Measurements from ENCODE around the gene SYCP2L.

DNA sequence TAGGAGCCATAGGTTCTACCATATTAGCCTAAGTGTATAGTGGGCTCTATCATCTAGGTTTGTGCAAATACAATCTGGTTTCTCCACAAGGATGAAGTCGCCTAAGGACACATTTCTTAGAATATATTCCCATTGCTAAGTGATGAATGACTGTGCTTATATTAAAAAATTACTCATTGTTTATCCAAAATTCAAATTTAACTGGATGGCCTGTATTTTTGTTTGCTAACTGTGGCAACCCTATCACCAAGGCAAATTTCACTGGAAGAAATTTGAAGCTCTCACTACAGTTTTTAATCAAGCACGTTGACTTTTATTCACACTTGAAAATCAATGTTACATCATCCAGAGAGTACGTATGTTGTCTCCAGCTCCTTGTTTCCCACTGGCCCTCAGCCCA lies 18.9 kb upstream of the SYCP2L start:
- TF ChIP-seq ZBTB10 (tag by site-specific recombination; IDR thresholded peaks at IDR 0.05) (no peak), IKZF3 (tag by site-specific recombination; IDR thresholded peaks at IDR 0.05) (no peak), ZNF488 (tag by site-specific recombination; IDR thresholded peaks at IDR 0.05) (no peak)
- TF ChIP-seq, protein P1, sequence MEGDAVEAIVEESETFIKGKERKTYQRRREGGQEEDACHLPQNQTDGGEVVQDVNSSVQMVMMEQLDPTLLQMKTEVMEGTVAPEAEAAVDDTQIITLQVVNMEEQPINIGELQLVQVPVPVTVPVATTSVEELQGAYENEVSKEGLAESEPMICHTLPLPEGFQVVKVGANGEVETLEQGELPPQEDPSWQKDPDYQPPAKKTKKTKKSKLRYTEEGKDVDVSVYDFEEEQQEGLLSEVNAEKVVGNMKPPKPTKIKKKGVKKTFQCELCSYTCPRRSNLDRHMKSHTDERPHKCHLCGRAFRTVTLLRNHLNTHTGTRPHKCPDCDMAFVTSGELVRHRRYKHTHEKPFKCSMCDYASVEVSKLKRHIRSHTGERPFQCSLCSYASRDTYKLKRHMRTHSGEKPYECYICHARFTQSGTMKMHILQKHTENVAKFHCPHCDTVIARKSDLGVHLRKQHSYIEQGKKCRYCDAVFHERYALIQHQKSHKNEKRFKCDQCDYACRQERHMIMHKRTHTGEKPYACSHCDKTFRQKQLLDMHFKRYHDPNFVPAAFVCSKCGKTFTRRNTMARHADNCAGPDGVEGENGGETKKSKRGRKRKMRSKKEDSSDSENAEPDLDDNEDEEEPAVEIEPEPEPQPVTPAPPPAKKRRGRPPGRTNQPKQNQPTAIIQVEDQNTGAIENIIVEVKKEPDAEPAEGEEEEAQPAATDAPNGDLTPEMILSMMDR (tag by site-specific recombination; IDR thresholded peaks at IDR 0.05) = no peak
